LNCaP clone FGC (cell line): ENCODE results near the gene STAT4.

Experiments used
- DNase-seq: peaks from one replicate; pipeline ENCODE4 v3.0.0-alpha.2; 2011; ENCODE audit warnings: low read depth
- H3K4me3 ChIP-seq: 2 replicates; pipeline ENCODE4 v1.5.1; 2011; ENCODE audit warnings: mild to moderate bottlenecking, low read depth, low read length, control low read depth
- CTCF ChIP-seq: IDR thresholded peaks from 2 replicates; pipeline ENCODE4 v1.5.1; 2012; ENCODE audit warnings: mild to moderate bottlenecking; ENCODE audit not compliant: control insufficient read depth, insufficient read depth; ENCODE audit errors: extremely low read depth

Gene STAT4

GRCh38 chr2:191115391-191115790 lies 35.4 kb downstream of the STAT4 start:
- no peak overlapping the region for H3K4me3 ChIP-seq
- no peak for TF ChIP-seq CTCF
- DNase-seq: no peak

DNA sequence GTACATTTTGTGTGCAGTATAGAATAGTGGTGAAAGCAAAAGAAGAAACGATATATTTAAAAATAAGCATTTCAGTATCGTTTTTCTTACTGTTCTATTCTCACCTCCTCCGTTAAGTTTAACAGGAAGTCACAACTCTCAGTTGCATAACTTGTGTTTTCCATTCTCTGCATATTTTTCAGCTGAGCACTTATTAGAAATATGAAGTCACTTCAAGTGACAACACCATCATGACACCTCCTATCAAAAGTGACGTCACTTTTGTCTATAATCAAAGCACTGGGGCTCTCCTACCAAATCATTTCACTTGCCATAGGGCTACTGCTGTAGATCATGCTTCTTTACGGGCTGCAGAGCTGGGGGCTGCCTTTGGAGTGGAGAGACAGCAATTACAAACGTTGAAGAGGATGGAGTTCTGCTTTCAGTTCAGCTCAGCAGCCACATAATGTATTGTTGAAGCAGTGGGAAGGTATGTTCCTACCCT lies 36.3 kb downstream of the STAT4 start:
- no peak for TF ChIP-seq CTCF
- no peak for DNase-seq
- H3K4me3 ChIP-seq: no peak overlapping the region

DNA sequence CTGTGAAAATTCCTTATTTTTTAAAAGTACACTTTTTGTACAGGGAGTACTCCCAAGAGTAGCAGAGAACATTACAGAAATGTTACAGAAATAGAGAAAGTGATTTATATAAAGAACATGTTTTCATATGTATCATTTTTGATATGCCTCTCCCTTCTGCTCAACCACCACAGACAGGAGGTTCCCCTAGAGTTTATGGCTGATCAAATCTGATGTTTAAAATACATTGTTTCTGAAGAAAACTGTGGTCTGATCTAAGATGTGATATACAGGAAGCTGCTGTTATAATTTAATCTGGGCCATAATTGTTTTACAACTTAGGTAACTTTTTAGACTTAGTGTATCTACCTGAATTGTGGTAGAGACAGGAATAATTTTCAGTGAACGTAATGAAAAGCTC lies 37.0 kb downstream of the STAT4 start:
- no peak overlapping the region for H3K4me3 ChIP-seq
- no peak for DNase-seq
- no peak for TF ChIP-seq CTCF

DNA sequence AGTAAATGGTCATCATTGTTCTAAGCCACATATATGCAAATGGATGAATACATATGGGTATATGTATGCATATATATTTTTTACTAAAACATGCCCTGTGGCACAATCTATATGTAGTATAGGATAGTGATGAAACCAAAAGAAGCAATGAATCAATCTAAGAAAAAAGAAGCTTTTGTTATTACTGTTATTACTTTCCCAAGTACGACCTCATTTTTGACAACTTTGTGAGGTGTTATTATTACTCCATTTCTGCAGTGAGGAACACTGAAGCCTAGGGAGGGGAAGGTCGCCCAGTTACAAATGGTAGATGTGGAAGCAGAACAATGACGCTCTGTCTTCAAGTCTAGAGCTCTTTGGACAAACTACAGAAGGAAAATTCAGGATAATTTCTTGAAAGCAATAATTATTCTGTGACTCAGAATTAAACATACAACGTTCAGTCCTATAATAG lies 38.3 kb downstream of the STAT4 start:
- no peak for TF ChIP-seq CTCF
- no peak for DNase-seq
- no peak overlapping the region for H3K4me3 ChIP-seq

GRCh38 chr2:191109888-191110287 lies 40.9 kb downstream of the STAT4 start:
- no peak overlapping the region for H3K4me3 ChIP-seq
- DNase-seq: no peak
- no peak for TF ChIP-seq CTCF

GRCh38 chr2:191108331-191108730 lies 42.5 kb downstream of the STAT4 start:
- no peak for TF ChIP-seq CTCF
- no peak for DNase-seq
- H3K4me3 ChIP-seq: no peak overlapping the region

DNA sequence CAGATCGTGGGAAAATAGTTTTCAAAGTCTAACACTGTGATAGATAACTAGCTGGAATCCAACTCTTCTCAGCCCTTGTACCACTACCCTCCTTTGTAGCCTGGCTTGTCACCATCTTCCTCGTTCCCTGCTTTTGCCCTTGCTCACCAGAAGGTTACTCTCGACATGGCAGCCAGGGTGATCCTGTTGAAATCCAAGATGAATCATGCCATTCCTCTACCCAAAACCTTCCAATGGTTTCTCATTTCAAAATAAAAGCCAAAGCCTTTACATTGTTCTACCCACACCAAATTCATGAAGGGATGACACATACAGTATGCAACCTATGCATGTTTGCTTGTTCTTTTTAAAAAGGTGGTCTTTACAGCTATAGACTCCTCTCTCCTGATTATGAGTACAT lies 45.7 kb downstream of the STAT4 start:
- no peak for DNase-seq
- TF ChIP-seq CTCF: no peak
- no peak overlapping the region for H3K4me3 ChIP-seq
